ENCODE measurements around the gene LILRB2.

GRCh38 chr19:54316746-54317107 is 35.8 kb upstream of the LILRB2 start:
- TF ChIP-seq CTCF (IDR thresholded peaks at IDR 0.05) (no peak), POLR2A (IDR thresholded peaks at IDR 0.05) (no peak)
